ENCODE measurements around the gene YWHAG.

GRCh38 chr7:76342222-76342621, 16.6 kb downstream of the YWHAG start:
- TF ChIP-seq CTCF (IDR thresholded peaks at IDR 0.05) = no peak
- TF ChIP-seq POLR2A (IDR thresholded peaks at IDR 0.05) = no peak
- TF ChIP-seq POLR2AphosphoS5 (IDR thresholded peaks at IDR 0.05) = no peak
- TF ChIP-seq EP300 (IDR thresholded peaks at IDR 0.05) = no peak
